ENCODE results near the gene TAF4.

Gene TAF4

GRCh38 chr20:61970357-61970756 is 95.3 kb downstream of the TAF4 start:
- no peak for TF ChIP-seq CTCF (conservative IDR thresholded peaks at IDR 0.05; ENCODE audit: low read depth, low read length)
- DNase-seq (ENCODE audit: low read depth): no peak
- no peak overlapping the region for H3K4me3 ChIP-seq (ENCODE audit: low read depth, low read length)

DNA sequence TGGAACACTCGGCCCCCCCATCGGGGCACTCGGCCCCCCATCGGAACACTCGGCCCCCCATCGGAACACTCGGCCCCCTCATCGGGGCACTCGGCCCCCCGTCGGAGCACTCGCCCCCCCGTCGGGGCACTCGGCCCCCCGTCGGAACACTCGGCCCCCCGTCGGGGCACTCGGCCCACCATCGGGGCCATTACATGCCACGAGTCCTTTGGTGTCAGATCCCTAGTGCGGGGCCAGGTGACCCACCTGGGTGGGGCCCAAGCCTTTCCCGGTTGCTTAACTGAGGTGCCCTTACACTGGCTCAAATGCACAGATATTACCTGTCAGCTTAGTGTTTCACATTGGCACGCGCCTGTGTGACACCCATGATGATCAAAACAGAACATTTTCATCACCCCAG is 95.9 kb downstream of the TAF4 start:
- TF ChIP-seq CTCF (conservative IDR thresholded peaks at IDR 0.05; ENCODE audit: low read depth, low read length): no peak
- no peak for DNase-seq (ENCODE audit: low read depth)
- no peak overlapping the region for H3K4me3 ChIP-seq (ENCODE audit: low read depth, low read length)

DNA sequence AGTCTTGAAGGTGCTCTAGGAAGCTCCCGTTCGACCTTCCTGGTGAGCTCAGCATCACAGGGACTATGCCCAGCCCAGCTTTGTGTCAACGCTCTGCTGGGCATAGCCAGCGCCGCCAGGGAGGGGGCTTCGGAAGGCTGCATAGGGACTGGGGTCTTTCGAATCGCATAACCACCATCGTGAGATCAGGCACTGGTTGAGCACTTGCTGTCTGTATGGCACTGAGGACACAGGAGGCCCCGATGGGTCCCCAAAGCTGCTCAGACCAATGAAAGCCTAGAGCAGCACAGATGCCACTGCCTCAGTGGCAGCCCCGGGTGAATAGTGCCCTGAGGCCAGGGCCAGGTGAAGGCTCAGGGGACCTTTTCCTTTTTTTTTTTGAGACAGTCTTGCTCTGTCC is 96.7 kb downstream of the TAF4 start:
- no peak for DNase-seq (ENCODE audit: low read depth)
- H3K4me3 ChIP-seq (ENCODE audit: low read depth, low read length): no peak overlapping the region
- no peak for TF ChIP-seq CTCF (conservative IDR thresholded peaks at IDR 0.05; ENCODE audit: low read depth, low read length)

DNA sequence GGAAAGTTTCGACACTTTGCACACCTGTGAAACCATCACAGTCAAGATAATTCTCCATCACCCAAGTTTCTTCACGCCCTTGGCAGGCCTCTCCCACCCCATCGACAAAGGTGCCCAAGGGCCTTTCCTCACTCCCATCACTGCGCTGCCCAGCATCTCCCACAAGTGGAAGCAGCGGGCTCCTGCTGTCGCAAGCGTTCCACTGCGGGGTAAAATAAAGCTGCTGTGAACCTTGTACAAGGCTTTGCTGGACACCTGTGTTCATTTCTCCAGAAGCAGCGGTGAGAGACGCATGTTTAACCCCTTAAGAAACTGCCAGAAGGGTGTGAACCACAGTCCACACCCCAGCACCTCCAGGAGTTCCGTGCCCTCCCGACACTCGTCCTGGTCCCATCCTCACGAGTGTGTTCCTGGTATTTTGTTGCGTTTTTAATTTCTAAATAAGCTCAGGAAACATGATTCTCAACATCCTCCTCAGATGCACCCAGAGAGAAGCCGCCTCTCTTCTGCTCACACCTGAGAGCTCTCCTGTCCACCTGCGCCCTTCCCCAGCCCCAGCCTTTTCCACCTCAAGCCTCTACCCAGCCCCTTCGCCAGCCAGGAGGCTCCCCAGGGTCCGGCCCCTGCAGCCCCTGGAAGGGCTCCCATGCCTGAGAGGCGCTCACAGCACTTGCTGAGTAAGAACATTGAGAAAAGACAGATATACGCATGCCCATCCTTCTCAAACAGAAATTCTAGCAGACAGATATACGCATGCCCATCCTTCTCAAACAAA is 97.5 kb downstream of the TAF4 start:
- no peak for TF ChIP-seq CTCF (conservative IDR thresholded peaks at IDR 0.05; ENCODE audit: low read depth, low read length)
- DNase-seq (ENCODE audit: low read depth): no peak
- no peak overlapping the region for H3K4me3 ChIP-seq (ENCODE audit: low read depth, low read length)

- no peak for TF ChIP-seq CTCF (conservative IDR thresholded peaks at IDR 0.05; ENCODE audit: low read depth, low read length)
- DNase-seq (ENCODE audit: low read depth): no peak
- H3K4me3 ChIP-seq (ENCODE audit: low read depth, low read length): no peak overlapping the region
Measured at GRCh38 chr20:61967300-61967699, 98.4 kb downstream of the TAF4 start.

DNA sequence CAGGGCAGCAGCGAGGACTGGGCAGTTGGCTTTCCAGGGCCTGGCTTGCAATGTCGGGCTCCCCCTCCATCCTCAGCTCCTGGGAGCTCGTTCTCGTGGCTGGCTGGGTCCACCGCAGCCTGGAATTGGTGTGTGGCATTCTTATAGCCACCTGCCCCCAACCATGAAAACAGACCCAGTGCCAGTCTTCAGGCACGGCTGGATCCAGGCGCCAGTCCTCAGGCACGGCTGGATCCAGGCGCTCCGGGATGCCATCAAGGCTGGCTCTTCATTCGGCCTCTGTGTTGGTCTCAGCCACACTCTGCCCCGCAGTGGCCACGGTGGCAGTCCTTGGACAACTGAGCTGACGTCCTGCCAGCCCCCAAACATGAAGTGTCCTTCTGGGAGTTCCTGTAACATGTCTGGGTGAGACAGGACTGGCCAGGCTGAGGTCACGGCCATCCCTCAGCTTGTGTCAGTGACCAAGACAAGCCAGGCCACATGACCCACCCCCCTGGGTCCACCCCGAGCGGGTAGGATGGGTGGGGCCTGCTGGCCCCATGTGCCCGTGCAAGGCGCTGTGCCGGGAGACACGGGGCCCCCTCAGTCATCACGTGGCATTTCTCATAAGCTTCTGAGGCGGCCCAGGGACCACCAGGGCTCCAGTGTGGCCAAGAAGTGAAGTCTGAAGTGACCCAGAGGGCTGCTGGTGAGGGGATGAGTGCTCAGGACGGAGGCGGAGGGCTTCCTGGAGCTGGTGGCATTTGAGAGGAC is 99.0 kb downstream of the TAF4 start:
- no peak for TF ChIP-seq CTCF (conservative IDR thresholded peaks at IDR 0.05; ENCODE audit: low read depth, low read length)
- no peak overlapping the region for H3K4me3 ChIP-seq (ENCODE audit: low read depth, low read length)
- DNase-seq (ENCODE audit: low read depth): no peak

Data from choroid plexus epithelial cell (primary cell).